Neuronal stem cell (in vitro differentiated cells): ENCODE measurements around the gene FHOD3.

Experiments
- DNase-seq: peaks from one replicate; pipeline ENCODE4 v3.0.0-alpha.2; 2013; ENCODE audit warnings: low spot score
- H2AFZ ChIP-seq: one replicate; pipeline ENCODE4 v1.6.1; 2013; ENCODE audit warnings: mild to moderate bottlenecking, low read length, inconsistent platforms
- H2AK5ac ChIP-seq: 2 replicates; pipeline ENCODE4 v1.6.1; 2013; ENCODE audit warnings: low read depth, mild to moderate bottlenecking, inconsistent platforms, low read length, moderate library complexity, mixed read lengths
- H2BK120ac ChIP-seq: 2 replicates; pipeline ENCODE4 v1.6.1; 2013; ENCODE audit warnings: low read depth, mild to moderate bottlenecking, inconsistent platforms, low read length, moderate library complexity, mixed read lengths
- H2BK12ac ChIP-seq: one replicate; pipeline ENCODE4 v1.6.1; 2013; ENCODE audit warnings: low read length, inconsistent platforms
- H2BK15ac ChIP-seq: 2 replicates; pipeline ENCODE4 v1.6.1; 2013; ENCODE audit warnings: mild to moderate bottlenecking, low read length, inconsistent platforms, mixed read lengths
- H2BK5ac ChIP-seq: one replicate; pipeline ENCODE4 v1.6.1; 2013; ENCODE audit warnings: inconsistent platforms, mild to moderate bottlenecking, low read length, moderate library complexity
- H3K14ac ChIP-seq: one replicate; pipeline ENCODE4 v1.6.1; 2013; ENCODE audit warnings: low read length, inconsistent platforms
- H3K18ac ChIP-seq: 2 replicates; pipeline ENCODE4 v1.6.1; 2013; ENCODE audit warnings: low read length, inconsistent platforms
- H3K23ac ChIP-seq: 2 replicates; pipeline ENCODE4 v1.6.1; 2013; ENCODE audit warnings: low read depth, mild to moderate bottlenecking, mixed read lengths, low read length, inconsistent platforms; ENCODE audit not compliant: poor library complexity
- H3K27ac ChIP-seq: replicated peaks from 3 replicates; pipeline ENCODE4 v1.5.1; 2013; ENCODE audit warnings: low read length, inconsistent platforms
- H3K27me3 ChIP-seq, 3 experiments: 2 replicates each; pipeline ENCODE4 v1.6.1; 2013; ENCODE audit warnings: low read length in 3 of 3, mild to moderate bottlenecking in 2 of 3, inconsistent platforms in 1 of 3, low read depth in 1 of 3, mixed read lengths in 1 of 3, moderate library complexity in 1 of 3; ENCODE audit not compliant: control insufficient read depth in 3 of 3, insufficient read depth in 3 of 3
- H3K36me3 ChIP-seq, 2 donors: replicated peaks in 1 of 2; 2 replicates each; pipeline ENCODE4 v1.6.1; 2013; ENCODE audit warnings: low read length in 2 of 2; ENCODE audit not compliant: control insufficient read depth in 2 of 2, insufficient read depth in 2 of 2
- H3K4ac ChIP-seq: 2 replicates; pipeline ENCODE4 v1.6.1; 2013; ENCODE audit warnings: inconsistent platforms, mild to moderate bottlenecking, low read length, moderate library complexity
- H3K4me1 ChIP-seq, 2 donors: 1 replicate in 1 of 2; 2 replicates in 1 of 2; pipeline ENCODE4 v1.6.1; 2013; ENCODE audit warnings: low read length in 2 of 2, low read depth in 1 of 2; ENCODE audit not compliant: control insufficient read depth in 2 of 2, insufficient read depth in 1 of 2
- H3K4me2 ChIP-seq: one replicate; pipeline ENCODE4 v1.6.1; 2013; ENCODE audit warnings: mild to moderate bottlenecking, low read length, inconsistent platforms; ENCODE audit not compliant: insufficient read depth, poor library complexity, severe bottlenecking
- H3K4me3 ChIP-seq, 2 donors: 2 replicates each; pipeline ENCODE4 v1.5.1; 2013; ENCODE audit warnings: low read length in 2 of 2, mild to moderate bottlenecking in 2 of 2, inconsistent platforms in 1 of 2, moderate library complexity in 1 of 2
- H3K79me1 ChIP-seq: one replicate; pipeline ENCODE4 v1.6.1; 2013; ENCODE audit warnings: low read depth, mild to moderate bottlenecking, inconsistent platforms, low read length, moderate library complexity
- H3K9ac ChIP-seq: one replicate; pipeline ENCODE4 v1.6.1; 2013; ENCODE audit warnings: mild to moderate bottlenecking, low read depth, low read length, inconsistent platforms; ENCODE audit not compliant: poor library complexity
- H3K9me3 ChIP-seq, 2 donors: replicated peaks in 1 of 2; 2 replicates each; pipeline versions ENCODE3 to v1.6.1; 2013; ENCODE audit warnings: low read length in 2 of 2, mild to moderate bottlenecking in 2 of 2, inconsistent platforms in 1 of 2, low read depth in 1 of 2, mixed read lengths in 1 of 2, moderate library complexity in 1 of 2; ENCODE audit not compliant: control insufficient read depth in 2 of 2, insufficient read depth in 1 of 2
- H4K8ac ChIP-seq: one replicate; pipeline ENCODE4 v1.6.1; 2013; ENCODE audit warnings: low read depth, mild to moderate bottlenecking, inconsistent platforms, low read length, moderate library complexity
- H4K91ac ChIP-seq: one replicate; pipeline ENCODE4 v1.6.1; 2013; ENCODE audit warnings: low read length, low read depth, mild to moderate bottlenecking, inconsistent platforms; ENCODE audit not compliant: poor library complexity
- WGBS, 2 donors: extraction: QIAGEN DNeasy Blood & Tissue Kit; methylation state at CpG; one replicate each; pipeline ENCODE4 v1.1.7; 2013; ENCODE audit warnings: missing lambda C conversion rate in 2 of 2, mixed read lengths in 1 of 2; ENCODE audit not compliant: insufficient read length in 2 of 2, insufficient replicate concordance in 1 of 2; ENCODE audit errors: extremely low coverage in 2 of 2; 5-methylcytosine and 5-hydroxymethylcytosine counted together

The FHOD3 gene

DNA sequence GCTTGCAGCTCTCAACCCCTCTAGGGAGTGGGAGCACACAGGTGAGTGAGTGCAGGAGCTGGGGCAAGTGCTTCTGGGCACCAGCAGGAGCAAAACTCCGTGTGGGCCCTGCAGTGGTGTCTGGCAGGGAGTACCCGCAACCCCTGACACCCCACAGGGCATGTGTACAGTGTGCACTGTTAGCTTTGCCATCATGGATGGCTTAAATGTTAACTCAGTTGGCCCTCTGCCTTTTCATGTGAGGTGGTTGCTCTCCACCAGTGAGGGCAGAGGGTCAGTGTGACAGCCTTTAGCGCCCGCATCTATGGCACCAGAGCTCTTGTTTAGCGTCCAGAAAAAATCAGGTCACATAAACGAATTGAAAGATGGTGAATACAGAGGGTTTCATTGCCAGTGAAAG is 438.6 kb downstream of the FHOD3 start:
- Histone ChIP-seq H3K4me3 (no peak overlapping the region), H3K36me3 (peaks cover 30 to 79% of the 10 kb centered on the region in 2 donors)

DNA sequence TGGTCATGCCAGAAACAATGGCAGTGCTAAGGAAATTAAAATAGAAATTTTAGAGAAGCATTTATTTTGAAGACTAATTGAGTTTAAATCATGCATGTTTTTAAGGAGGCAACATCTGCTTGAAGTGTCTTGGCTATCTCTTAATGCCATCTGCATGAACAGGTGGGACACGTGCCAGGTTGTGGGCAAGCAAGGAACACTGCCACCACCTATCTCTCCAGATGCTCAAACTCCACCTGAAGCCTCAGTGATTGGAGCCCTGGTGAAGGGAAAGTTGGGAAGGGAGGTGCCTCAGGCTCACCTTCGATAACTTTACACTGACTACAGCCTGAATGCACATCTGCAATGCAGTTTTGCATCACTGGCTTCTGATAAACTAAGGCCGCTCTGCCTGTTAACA is 439.8 kb downstream of the FHOD3 start:
- H2BK15ac ChIP-seq, result no peak overlapping the region
- no peak overlapping the region for H3K14ac ChIP-seq
- H3K27ac ChIP-seq, result no peak overlapping the region
- H2BK120ac ChIP-seq, result no peak overlapping the region
- no peak overlapping the region for H2AK5ac ChIP-seq
- no peak overlapping the region for H3K4me2 ChIP-seq
- H3K79me1 ChIP-seq, result no peaks in the 10 kb centered on the region
- no peak overlapping the region for H2BK12ac ChIP-seq
- H3K4me1 ChIP-seq, result no peaks in the 10 kb centered on the region
- no peak overlapping the region for H3K18ac ChIP-seq
- H3K4me3 ChIP-seq, result no peak overlapping the region
- no CpG with 5 or more reads among the region's 3 CpGs for WGBS, 2 donors
- H3K23ac ChIP-seq, result no peak overlapping the region
- no peak overlapping the region for H4K91ac ChIP-seq
- no peaks in the 10 kb centered on the region for H3K27me3 ChIP-seq
- H3K4ac ChIP-seq, result no peak overlapping the region
- no peak overlapping the region for H4K8ac ChIP-seq
- peaks cover 6 to 27% of the 10 kb centered on the region in 2 donors for H3K9me3 ChIP-seq
- H2BK5ac ChIP-seq, result no peak overlapping the region
- no peak overlapping the region for H3K9ac ChIP-seq
- H2AFZ ChIP-seq, result no peak overlapping the region
- DNase-seq, result no peak
- peaks cover 25 to 79% of the 10 kb centered on the region in 2 donors for H3K36me3 ChIP-seq

More for the DNA sequence above, 438.6 kb downstream of the FHOD3 start:
- no peaks in the 10 kb centered on the region for H3K4me1 ChIP-seq
- H2BK5ac ChIP-seq, result no peak overlapping the region
- DNase-seq, result no peak
- H2AK5ac ChIP-seq, result no peak overlapping the region
- no peak overlapping the region for H3K14ac ChIP-seq
- no peak overlapping the region for H3K27ac ChIP-seq
- peak overlapping the region; percentile 18 for H3K23ac ChIP-seq
- no peak overlapping the region for H2BK15ac ChIP-seq
- no peak overlapping the region for H2BK12ac ChIP-seq
- H2BK120ac ChIP-seq, result no peak overlapping the region
- H3K4me2 ChIP-seq, result no peak overlapping the region
- no peak overlapping the region for H3K18ac ChIP-seq
- no peaks in the 10 kb centered on the region for H3K79me1 ChIP-seq
- no peak overlapping the region for H2AFZ ChIP-seq
- WGBS, 2 donors, result no CpG with 5 or more reads among the region's 6 CpGs
- H3K4ac ChIP-seq, result no peak overlapping the region
- H4K91ac ChIP-seq, result no peak overlapping the region
- H4K8ac ChIP-seq, result no peak overlapping the region
- H3K9ac ChIP-seq, result no peak overlapping the region
- H3K27me3 ChIP-seq, result no peaks in the 10 kb centered on the region
- H3K9me3 ChIP-seq, result peaks cover 13 to 39% of the 10 kb centered on the region in 2 donors

DNA sequence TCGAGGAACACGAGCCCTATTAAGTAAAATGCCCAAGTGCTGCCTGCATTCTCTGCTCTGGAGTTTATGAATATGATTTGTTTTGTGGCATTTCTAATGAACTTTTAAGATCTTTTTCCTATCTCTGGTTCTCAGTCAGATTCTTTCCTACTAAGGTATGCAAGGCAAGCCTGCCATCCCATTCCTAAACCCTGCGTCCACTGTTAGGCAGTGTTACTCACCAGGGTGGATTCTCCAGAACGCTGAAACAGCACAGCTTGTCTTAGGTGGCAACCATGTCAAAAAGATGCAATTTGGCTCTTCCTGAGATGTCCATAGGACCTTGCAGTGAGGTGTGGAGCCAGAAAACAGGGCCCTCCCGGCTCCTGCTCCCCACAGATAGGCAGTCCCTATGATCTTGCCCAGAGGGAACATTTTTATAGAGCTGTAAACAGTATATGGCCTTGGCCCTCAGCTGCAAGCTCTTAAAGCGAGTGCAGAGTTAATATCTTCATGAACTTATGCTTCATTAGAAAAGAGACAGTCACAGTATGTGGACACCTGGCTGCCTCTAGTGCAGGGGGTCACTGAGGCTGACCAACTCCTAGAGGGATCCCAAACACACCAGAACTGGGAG is 446.9 kb downstream of the FHOD3 start:
- Histone ChIP-seq H2BK120ac (no peak overlapping the region), H3K4me1 (no peaks in the 10 kb centered on the region), H4K8ac (no peak overlapping the region), H3K27ac (no peak overlapping the region), H3K4me2 (no peak overlapping the region), H4K91ac (no peak overlapping the region), H3K23ac (no peak overlapping the region), H3K4me3 (no peak overlapping the region), H3K27me3 (no peaks in the 10 kb centered on the region), H2AK5ac (no peak overlapping the region), H2BK15ac (no peak overlapping the region), H2AFZ (no peak overlapping the region), H3K4ac (no peak overlapping the region), H3K9me3 (peaks cover 2 to 4% of the 10 kb centered on the region in 2 donors), H3K79me1 (peaks cover 3% of the 10 kb centered on the region), H3K36me3 (peaks cover 21 to 74% of the 10 kb centered on the region in 2 donors), H2BK5ac (peak overlapping the region; percentile 22), H3K14ac (no peak overlapping the region), H3K9ac (no peak overlapping the region), H2BK12ac (no peak overlapping the region), H3K18ac (no peak overlapping the region)
- DNase-seq, result no peak
- WGBS, 2 donors, result no CpG with 5 or more reads among the region's 6 CpGs

DNA sequence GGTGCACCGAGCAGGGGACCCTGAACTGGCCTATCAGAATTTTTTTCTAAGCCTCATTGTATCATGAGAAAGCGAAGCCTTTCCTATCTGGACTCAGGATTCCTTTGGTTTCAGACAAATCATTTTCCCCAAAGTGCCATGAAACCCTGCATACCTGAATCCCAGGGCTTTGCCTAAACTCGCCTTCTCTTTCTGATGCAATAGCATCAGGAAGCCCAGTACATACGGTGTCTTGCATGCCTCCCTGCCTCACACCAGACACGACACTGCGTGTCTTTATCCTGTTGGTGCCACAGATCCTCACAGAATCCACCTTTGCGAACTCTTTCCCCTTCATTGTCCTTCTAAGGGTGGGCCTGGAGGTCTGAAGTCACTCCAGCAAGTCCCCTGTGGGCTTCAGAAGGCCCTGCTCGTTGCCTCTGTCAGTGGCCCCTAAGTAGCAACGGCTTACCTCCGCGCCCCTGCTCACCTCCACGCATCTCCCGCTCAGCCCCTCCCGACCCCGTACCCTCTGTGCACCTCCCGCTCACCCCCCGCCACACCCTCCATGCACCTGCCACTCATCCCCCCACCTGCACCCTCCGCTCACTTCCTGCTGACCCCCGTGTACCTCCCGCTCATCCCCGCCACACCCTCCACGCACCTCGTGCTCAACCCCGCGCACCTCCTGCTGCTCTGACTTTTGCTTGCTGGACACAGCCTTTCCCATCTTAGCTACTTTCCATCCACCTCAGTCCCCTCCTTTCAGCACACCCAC is 447.9 kb downstream of the FHOD3 start:
- Histone ChIP-seq H3K23ac (no peak overlapping the region), H3K79me1 (peaks cover 3% of the 10 kb centered on the region), H3K4me1 (no peaks in the 10 kb centered on the region), H2AFZ (no peak overlapping the region), H4K91ac (no peak overlapping the region), H3K18ac (no peak overlapping the region), H3K4ac (no peak overlapping the region), H2BK120ac (no peak overlapping the region), H3K9ac (no peak overlapping the region), H2BK12ac (no peak overlapping the region), H3K27ac (no peak overlapping the region), H3K9me3 (peaks cover 2 to 8% of the 10 kb centered on the region in 2 donors), H4K8ac (no peak overlapping the region), H2BK15ac (no peak overlapping the region), H3K27me3 (no peaks in the 10 kb centered on the region), H3K4me2 (no peak overlapping the region), H3K4me3 (no peak overlapping the region), H3K36me3 (peaks cover 21 to 70% of the 10 kb centered on the region in 2 donors), H2AK5ac (no peak overlapping the region), H2BK5ac (peak overlapping the region; percentile 22), H3K14ac (no peak overlapping the region)
- no CpG with 5 or more reads among the region's 25 CpGs for WGBS, 2 donors
- no peak for DNase-seq
